ENCODE results near the gene LMO7. TPM values are rescaled to one million over a fixed set of nuclear protein-coding genes. Genes with fewer than 3 reads are reported as not detected.
A peak's percentile ranks its signal among the peaks of the same experiment; 100 is the strongest.

Gene LMO7
- total and polyA plus RNA-seq, 2 of the 13 experiments (the other 11 are each of a cell fraction or from before 2014, with no cell fraction given) = 34.0 to 121 TPM

- TF ChIP-seq DPF2 (CRISPR knock-in tag; IDR thresholded peaks at IDR 0.05; ENCODE audit: borderline replicate concordance, low read depth) (peak; percentile 33; the same call in 1 of the 2 replicates), GPBP1L1 (CRISPR knock-in tag; IDR thresholded peaks at IDR 0.05) (no peak), FOXA1 (IDR thresholded peaks at IDR 0.05) (no peak), FOXA1 (CRISPR knock-in tag; IDR thresholded peaks at IDR 0.05) (peak; percentile 78), MNT (IDR thresholded peaks at IDR 0.05) (no peak), ZFP82 (CRISPR knock-in tag; IDR thresholded peaks at IDR 0.05; ENCODE audit: borderline replicate concordance) (0 out of 2 replicates have a peak, but pooled peaks have one; percentile 39), PHF21A (CRISPR knock-in tag; IDR thresholded peaks at IDR 0.05) (0 out of 2 replicates have a peak, but pooled peaks have one; percentile 29), CEBPG (CRISPR knock-in tag; IDR thresholded peaks at IDR 0.05) (peak; percentile 53), SOX5 (CRISPR knock-in tag; IDR thresholded peaks at IDR 0.05; ENCODE audit: borderline replicate concordance) (peak; percentile 75; the same call in 1 of the 2 replicates), KLF16 (CRISPR knock-in tag; IDR thresholded peaks at IDR 0.05) (peak in 1 of 2 experiments; percentile 26; a peak in 1 of 4 replicates), ASH2L (IDR thresholded peaks at IDR 0.05; ENCODE audit: insufficient read length, low read depth, low read length) (peak; percentile 90), RXRB (CRISPR knock-in tag; IDR thresholded peaks at IDR 0.05; ENCODE audit: borderline replicate concordance) (peak; percentile 76; the same call in 1 of the 2 replicates), FOXP1 (IDR thresholded peaks at IDR 0.05) (peak; percentile 49; the same call in 1 of the 2 replicates), FOXP1 (CRISPR knock-in tag; IDR thresholded peaks at IDR 0.05) (peak; percentile 80), ZSCAN30 (CRISPR knock-in tag; IDR thresholded peaks at IDR 0.05) (no peak), ZNF264 (CRISPR knock-in tag; IDR thresholded peaks at IDR 0.05) (peak; percentile 44; the same call in 1 of the 2 replicates), RCOR2 (CRISPR knock-in tag; IDR thresholded peaks at IDR 0.05) (peak; percentile 34; the same call in 1 of the 2 replicates), HNF4A (CRISPR knock-in tag; IDR thresholded peaks at IDR 0.05) (peak; percentile 77), ZNF782 (CRISPR knock-in tag; IDR thresholded peaks at IDR 0.05; ENCODE audit: borderline replicate concordance) (no peak), DRAP1 (CRISPR knock-in tag; IDR thresholded peaks at IDR 0.05) (peak; percentile 58; the same call in 1 of the 2 replicates), TCF7 (IDR thresholded peaks at IDR 0.05; ENCODE audit: low read depth) (peak; percentile 25; the same call in 1 of the 2 replicates), FOXA3 (CRISPR knock-in tag; IDR thresholded peaks at IDR 0.05) (peak; percentile 82), IRF9 (CRISPR knock-in tag; IDR thresholded peaks at IDR 0.05; ENCODE audit: borderline replicate concordance) (no peak), DMAP1 (CRISPR knock-in tag; IDR thresholded peaks at IDR 0.05) (peak; percentile 48; the same call in 1 of the 2 replicates), MED1 (CRISPR knock-in tag; IDR thresholded peaks at IDR 0.05) (peak; percentile 79)
Observed at GRCh38 chr13:75792526-75793187, 156.5 kb downstream of the LMO7 start (continued).

Data from HepG2 (cell line).